Endothelial cell of umbilical vein (primary cell): ENCODE measurements around the gene FRMPD1. TPM values are rescaled to one million over a fixed set of nuclear protein-coding genes. Genes with fewer than 3 reads are reported as not detected.

Source experiments
- BruUV-seq: library from RNA; stranded (reverse); fragments of 400-500 nt; replicated peaks from 2 replicates; lab custom pipeline; 2021; lab: Mats Ljungman, UMichigan
- CTCF ChIA-PET: fragments of 300-600, 350-600 bp; sonication (Branson Sonifier 250); formaldehyde crosslinking; loops from one replicate; lab custom pipeline; 2021; ENCODE audit warnings: antibody characterized with exemption, inconsistent platforms; lab: Charles Lee
- POLR2A ChIA-PET: fragments of 300-600, 350-600 bp; sonication (Branson Sonifier 250); formaldehyde crosslinking; loops from one replicate; lab custom pipeline; 2021; ENCODE audit warnings: antibody characterized with exemption, inconsistent platforms; lab: Charles Lee
- DNase-seq: peaks from one replicate; pipeline ENCODE4 v3.0.0-alpha.2; 2011; ENCODE audit warnings: low read depth, low spot score
- FAIRE-seq: peaks from 2 replicates; lab custom pipeline; 2011; peaks lifted over from hg19 to GRCh38; lab: Jason Lieb, UNC
- H2AFZ ChIP-seq: 2 replicates; pipeline ENCODE4 v1.6.0; 2012; ENCODE audit warnings: low read depth, low read length, control low read depth, inconsistent platforms
- H3K27ac ChIP-seq: 2 replicates; pipeline ENCODE4 v1.5.1; 2011; ENCODE audit warnings: low read depth, mild to moderate bottlenecking, control low read depth, low read length, moderate library complexity; ENCODE audit not compliant: insufficient read depth
- H3K27me3 ChIP-seq, 2 experiments: 2 replicates each; pipeline versions ENCODE4 v1.6.0 to v1.6.1; 2011; ENCODE audit warnings: low read length in 2 of 2, mixed read lengths in 1 of 2; ENCODE audit not compliant: control insufficient read depth in 2 of 2, insufficient read depth in 2 of 2
- H3K36me3 ChIP-seq, 2 experiments: 2 replicates in 1 of 2; 3 replicates in 1 of 2; pipeline ENCODE4 v1.5.1; 2011; ENCODE audit warnings: low read length in 2 of 2, mild to moderate bottlenecking in 1 of 2, moderate library complexity in 1 of 2; ENCODE audit not compliant: control insufficient read depth in 2 of 2, insufficient read depth in 2 of 2; ENCODE audit errors: extremely low read depth in 1 of 2
- H3K4me1 ChIP-seq: 3 replicates; pipeline ENCODE4 v1.5.1; 2011; ENCODE audit warnings: mild to moderate bottlenecking, low read length; ENCODE audit not compliant: control insufficient read depth, insufficient read depth; ENCODE audit errors: extremely low read depth
- H3K4me2 ChIP-seq: 2 replicates; pipeline ENCODE4 v1.6.1; 2011; ENCODE audit warnings: low read length, control low read depth, mixed read lengths; ENCODE audit not compliant: insufficient read depth
- H3K4me3 ChIP-seq, 3 experiments: fragments of 200-600 bp in 1 of 3; sonication (generic), shearing (Covaris generic) in 1 of 3; replicated peaks in 1 of 3; 2 replicates each; pipeline ENCODE4 v1.5.1; 2011 to 2016; ENCODE audit warnings: control low read depth in 3 of 3, low read length in 3 of 3, mild to moderate bottlenecking in 2 of 3, inconsistent platforms in 1 of 3, low read depth in 1 of 3, moderate library complexity in 1 of 3; ENCODE audit not compliant: insufficient read depth in 1 of 3
- H3K79me2 ChIP-seq: 2 replicates; pipeline ENCODE4 v1.6.0; 2012; ENCODE audit warnings: low read length, inconsistent platforms; ENCODE audit not compliant: control insufficient read depth, insufficient read depth
- H3K9ac ChIP-seq: replicated peaks from 2 replicates; pipeline ENCODE3; 2011; ENCODE audit warnings: low read length, control low read depth; ENCODE audit not compliant: insufficient read depth; ENCODE audit errors: extremely low read depth
- H3K9me1 ChIP-seq: replicated peaks from 3 replicates; pipeline ENCODE4 v1.6.0; 2011; ENCODE audit warnings: mild to moderate bottlenecking, low read length; ENCODE audit not compliant: control insufficient read depth, insufficient read depth; ENCODE audit errors: extremely low read depth
- H3K9me3 ChIP-seq: replicated peaks from 2 replicates; pipeline ENCODE4 v1.5.1; 2012; ENCODE audit warnings: low read length, inconsistent platforms; ENCODE audit not compliant: control insufficient read depth, insufficient read depth
- H4K20me1 ChIP-seq: replicated peaks from 2 replicates; pipeline ENCODE3; 2011; ENCODE audit warnings: mild to moderate bottlenecking, low read length; ENCODE audit not compliant: control insufficient read depth, insufficient read depth; ENCODE audit errors: extremely low read depth
- EZH2 ChIP-seq: IDR thresholded peaks from 2 replicates; pipeline ENCODE4 v1.6.1; 2012; ENCODE audit warnings: borderline replicate concordance, low read depth, mild to moderate bottlenecking, moderate library complexity, low read length, inconsistent platforms; ENCODE audit not compliant: severe bottlenecking
- FOS ChIP-seq: IDR thresholded peaks from 2 replicates; pipeline ENCODE4 v1.6.1; 2011; ENCODE audit warnings: mild to moderate bottlenecking, low read length, moderate library complexity, borderline replicate concordance; ENCODE audit not compliant: insufficient read depth
- GATA2 ChIP-seq: IDR thresholded peaks from 2 replicates; pipeline ENCODE4 v1.7.0; 2011; ENCODE audit warnings: low read depth, mild to moderate bottlenecking, moderate library complexity, mixed read lengths, low read length; ENCODE audit not compliant: insufficient read length, insufficient read depth
- JUN ChIP-seq: IDR thresholded peaks from 2 replicates; pipeline ENCODE4 v1.6.1; 2011; ENCODE audit warnings: borderline replicate concordance, low read depth; ENCODE audit not compliant: insufficient read length, insufficient read depth
- MYC ChIP-seq: IDR thresholded peaks from one replicate; pipeline ENCODE4 v1.6.1; 2011; ENCODE audit warnings: mild to moderate bottlenecking, low read depth, low read length
- POLR2AphosphoS5 ChIP-seq: IDR thresholded peaks from 2 replicates; pipeline ENCODE4 v1.6.1; 2012; ENCODE audit warnings: low read depth, mild to moderate bottlenecking, control low read depth, low read length, moderate library complexity; ENCODE audit not compliant: insufficient read depth
- dilution Hi-C: fragments of 300-500 bp; cut with MboI; formaldehyde crosslinking; loops from one replicate; pipeline ENCODE4 v1.15.0; 2019; ENCODE audit warnings: low sequenced_read_pairs; ENCODE audit not compliant: extremely low pct_ligation_motif_present
- intact Hi-C: fragments of 100-400 bp; cut with micrococcal nuclease; formaldehyde crosslinking; loops from one replicate; pipeline ENCODE4 v1.10.0; 2022
- polyA plus RNA-seq, 4 experiments: library from polyadenylated mRNA; depleted of rRNA in 3 of 4; stranded (reverse) in 3 of 4; unstranded in 1 of 4; fragments of >200 nt; gene quantifications; 2 replicates each; pipeline versions ENCODE4 v1.2.1 to v1.2.3, GENCODE V29; 2011 to 2012; ENCODE audit warnings: missing spikeins in 1 of 4
- total RNA-seq: library from RNA; stranded (reverse); gene quantifications from 2 replicates; pipeline ENCODE4 v1.2.3, GENCODE V29; 2021
- TF ChIP-seq, protein P1 (sequence below): IDR thresholded peaks from 2 replicates; pipeline ENCODE4 v1.6.1; 2011; ENCODE audit not compliant: insufficient read depth, insufficient read length

The FRMPD1 gene
- total and polyA plus RNA-seq, 2 donors (not counting 3 experiments of a cell fraction or from before 2014, with no cell fraction given), result not detected

DNA sequence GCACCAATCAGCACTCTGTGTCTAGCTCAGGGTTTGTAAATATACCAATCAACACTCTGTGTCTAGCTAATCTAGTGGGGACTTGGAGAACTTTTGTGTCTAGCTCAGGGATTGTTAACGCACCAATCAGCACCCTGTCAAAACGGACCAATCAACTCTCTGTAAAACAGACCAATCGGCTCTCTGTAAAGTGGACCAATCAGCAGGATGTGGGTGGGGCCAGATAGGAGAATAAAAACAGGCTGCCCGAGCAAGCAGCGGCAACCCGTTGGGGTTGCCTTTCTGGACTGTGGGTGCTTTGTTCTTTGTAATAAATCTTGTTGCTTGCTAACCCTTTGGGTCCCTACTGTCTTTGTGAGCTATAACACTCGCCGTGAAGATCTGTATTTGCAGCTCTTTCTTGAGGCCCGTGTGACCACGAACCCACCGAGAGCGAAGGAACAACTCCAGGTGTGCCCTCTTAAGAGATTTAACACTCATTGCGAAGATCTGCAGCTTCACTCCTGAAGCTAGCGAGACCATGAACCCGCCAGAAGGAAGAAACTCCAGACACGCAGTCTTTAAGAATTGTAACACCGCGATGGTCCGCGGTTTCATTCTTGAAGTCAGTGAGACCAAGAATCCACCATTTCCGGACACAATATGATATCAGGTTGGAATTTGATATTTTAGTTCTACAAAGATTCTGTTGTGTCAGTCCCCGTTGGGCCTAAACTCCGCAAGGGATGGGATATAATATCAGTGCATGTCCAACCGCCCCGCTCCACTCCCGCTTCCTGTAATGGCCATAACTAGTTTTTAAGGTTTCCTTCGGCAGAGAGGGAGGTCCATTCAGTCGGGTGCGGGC, 102.1 kb downstream of the FRMPD1 start:
- TF ChIP-seq POLR2AphosphoS5 (no peak), MYC (no peak), GATA2 (no peak), FOS (no peak), JUN (no peak), EZH2 (no peak)
- TF ChIP-seq, protein P1, sequence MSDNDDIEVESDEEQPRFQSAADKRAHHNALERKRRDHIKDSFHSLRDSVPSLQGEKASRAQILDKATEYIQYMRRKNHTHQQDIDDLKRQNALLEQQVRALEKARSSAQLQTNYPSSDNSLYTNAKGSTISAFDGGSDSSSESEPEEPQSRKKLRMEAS, result no peak
- intact Hi-C loops (loop anchor here (2.0 to 5.0 kb wide), 3 partner anchors 32 to 171 kb away; partner anchors contain the start of genes DCAF10 and EXOSC3), dilution Hi-C loops (no loop called here)
- H3K9me3 ChIP-seq, result no peaks in the 10 kb centered on the region
- FAIRE-seq (no peak), DNase-seq (no peak)
- H3K4me1 ChIP-seq, result peaks cover 10% of the 10 kb centered on the region
- peak overlapping the region; percentile 33 for H3K4me2 ChIP-seq
- no peaks in the 10 kb centered on the region for H3K36me3 ChIP-seq
- BruUV-seq, result no TSS peak
- H2AFZ ChIP-seq, result peak overlapping the region; percentile 86
- H3K27ac ChIP-seq, result no peak overlapping the region
- POLR2A ChIA-PET, result no interaction called here
- peak overlapping the region in 1 of 3 experiments; percentile 19 for H3K4me3 ChIP-seq
- H3K9ac ChIP-seq, result no peak overlapping the region
- H3K9me1 ChIP-seq, result no peaks in the 10 kb centered on the region
- peaks cover 7% of the 10 kb centered on the region for H3K79me2 ChIP-seq
- peaks cover 0 to 6% of the 10 kb centered on the region in 2 experiments for H3K27me3 ChIP-seq
- H4K20me1 ChIP-seq, result no peaks in the 10 kb centered on the region
- CTCF ChIA-PET, result no interaction called here
